HepG2 (cell line): Measurements from ENCODE around the gene TOR1A. TPM values are rescaled to one million over a fixed set of nuclear protein-coding genes. Genes with fewer than 3 reads are reported as not detected.

Experiments used
- microRNA-seq: library from miRNA; unstranded; fragments of <30 nt; microRNA quantifications from one replicate; pipeline ENCODE4, GENCODE V29; 2020
- polyA plus RNA-seq, 8 experiments: library from polyadenylated mRNA; depleted of rRNA in 3 of 8; stranded (reverse) in 7 of 8; unstranded in 1 of 8; fragments of >200 nt; fragmentation: Illumina TruSeq in 4 of 8; extraction: Trizol in 4 of 8; gene quantifications; 2 replicates each; pipeline versions ENCODE4 v1.2.1 to v1.2.3, GENCODE V29; 2011 to 2016; ENCODE audit warnings: low read depth in 4 of 8, missing spikeins in 1 of 8, mixed read lengths in 1 of 8; ENCODE audit not compliant: insufficient read depth in 1 of 8
- small RNA-seq, 3 experiments: library from RNA; depleted of rRNA; stranded (forward); fragments of <200 nt; gene quantifications; one replicate each; pipeline ENCODE3, GENCODE V24; 2012; ENCODE audit warnings: low read depth in 2 of 3, low replicate concordance in 1 of 3; ENCODE audit not compliant: insufficient read length in 3 of 3, insufficient read depth in 2 of 3
- total RNA-seq, 5 experiments: library from RNA; depleted of rRNA; stranded (reverse); fragments of >200 nt; fragmentation: Illumina TruSeq; extraction: Trizol; gene quantifications; 2 replicates each; pipeline ENCODE4 v1.2.3, GENCODE V29; 2016; ENCODE audit warnings: low read depth in 1 of 5

The TOR1A gene
- total and polyA plus RNA-seq, 2 of the 13 experiments (the other 11 are each of a cell fraction or from before 2014, with no cell fraction given) = 31.6 to 41.4 TPM

Small RNAs within 50 kb of the gene (microRNA-seq; reads per million reads assigned to microRNA genes)
- not detected for gene MIR6855

Small RNAs within 50 kb of the gene (small RNA-seq; reads per million reads assigned to genes)
- 0 to 3.9 (median 0.20) reads per million in 3 experiments for gene MIR6855

Other genes with a start within 250 kb of the TOR1A start
- gene C9orf50, start 203.0 kb downstream of the TOR1A start, total RNA-seq (2016; rRNA removed; fragmentation: Illumina TruSeq; extraction: Trizol) = not detected in 2 replicates
- gene C9orf50, start 203.0 kb downstream of the TOR1A start, polyA plus RNA-seq (2011; rRNA removed) = not detected in 2 replicates
- gene NTMT1, start 198.0 kb downstream of the TOR1A start, total RNA-seq (2016; rRNA removed; fragmentation: Illumina TruSeq; extraction: Trizol) = 51.0 and 53.8 TPM in 2 replicates
- 49.1 and 52.7 TPM in 2 replicates for gene NTMT1, start 198.0 kb downstream of the TOR1A start, polyA plus RNA-seq (2011; rRNA removed)
- gene ASB6, start 182.0 kb downstream of the TOR1A start, total RNA-seq (2016; rRNA removed; fragmentation: Illumina TruSeq; extraction: Trizol) = 8.2 and 8.3 TPM in 2 replicates
- gene ASB6, start 182.0 kb downstream of the TOR1A start, polyA plus RNA-seq (2011; rRNA removed) = 8.4 and 10.8 TPM in 2 replicates
- not detected in 2 replicates for gene PRRX2, start 158.5 kb downstream of the TOR1A start, total RNA-seq (2016; rRNA removed; fragmentation: Illumina TruSeq; extraction: Trizol)
- gene PRRX2, start 158.5 kb downstream of the TOR1A start, polyA plus RNA-seq (2011; rRNA removed) = 0.05 TPM in 1 of 2 replicates, not detected in the other
- gene PTGES, start 71.1 kb downstream of the TOR1A start, total RNA-seq (2016; rRNA removed; fragmentation: Illumina TruSeq; extraction: Trizol) = 0.07 TPM in 1 of 2 replicates, not detected in the other
- gene PTGES, start 71.1 kb downstream of the TOR1A start, polyA plus RNA-seq (2011; rRNA removed) = not detected in 2 replicates
- gene TOR1B, start 21.0 kb downstream of the TOR1A start, total RNA-seq (2016; rRNA removed; fragmentation: Illumina TruSeq; extraction: Trizol) = 8.2 and 18.1 TPM in 2 replicates
- gene TOR1B, start 21.0 kb downstream of the TOR1A start, polyA plus RNA-seq (2011; rRNA removed) = 21.3 and 22.8 TPM in 2 replicates
- 35.5 and 49.0 TPM in 2 replicates for gene C9orf78, start 11.1 kb upstream of the TOR1A start, total RNA-seq (2016; rRNA removed; fragmentation: Illumina TruSeq; extraction: Trizol)
- gene C9orf78, start 11.1 kb upstream of the TOR1A start, polyA plus RNA-seq (2011; rRNA removed) = 14.7 and 18.4 TPM in 2 replicates
- gene USP20, start 11.3 kb upstream of the TOR1A start, total RNA-seq (2016; rRNA removed; fragmentation: Illumina TruSeq; extraction: Trizol) = 2.9 and 4.4 TPM in 2 replicates
- 5.9 and 8.7 TPM in 2 replicates for gene USP20, start 11.3 kb upstream of the TOR1A start, polyA plus RNA-seq (2011; rRNA removed)
- gene FNBP1, start 219.1 kb upstream of the TOR1A start, total RNA-seq (2016; rRNA removed; fragmentation: Illumina TruSeq; extraction: Trizol) = 19.5 and 22.9 TPM in 2 replicates
- gene FNBP1, start 219.1 kb upstream of the TOR1A start, polyA plus RNA-seq (2011; rRNA removed) = 5.2 and 5.4 TPM in 2 replicates
- gene GPR107, start 229.8 kb upstream of the TOR1A start, total RNA-seq (2016; rRNA removed; fragmentation: Illumina TruSeq; extraction: Trizol) = 18.7 and 22.5 TPM in 2 replicates
- 24.2 and 24.4 TPM in 2 replicates for gene GPR107, start 229.8 kb upstream of the TOR1A start, polyA plus RNA-seq (2011; rRNA removed)